ENCODE data around the gene RAB40A.
"Not testable (repeated sequence)": the region's sequence is repeated elsewhere in the genome, so short reads cannot be mapped to it uniquely, and the experiment has no call there.

Gene RAB40A

DNA sequence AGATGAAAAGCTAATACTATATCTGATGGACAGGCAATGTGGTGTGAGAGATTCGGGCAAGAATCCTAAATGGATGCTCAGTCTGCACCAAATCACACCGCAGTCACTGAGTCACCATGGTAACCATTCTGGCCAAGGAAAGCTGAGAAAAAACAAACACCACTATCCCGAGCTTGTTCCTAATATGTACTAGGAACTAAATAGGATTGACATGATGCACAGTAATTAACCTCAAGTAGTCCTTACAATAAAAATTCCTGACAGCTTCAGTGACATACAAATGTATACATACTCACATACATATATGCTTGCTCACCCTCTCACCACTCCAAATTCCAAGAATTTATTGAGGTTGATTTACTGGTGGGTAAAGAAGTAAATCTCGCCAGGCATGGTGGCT is 1.1 kb upstream of the RAB40A start:
- no peak for DNase-seq

DNA sequence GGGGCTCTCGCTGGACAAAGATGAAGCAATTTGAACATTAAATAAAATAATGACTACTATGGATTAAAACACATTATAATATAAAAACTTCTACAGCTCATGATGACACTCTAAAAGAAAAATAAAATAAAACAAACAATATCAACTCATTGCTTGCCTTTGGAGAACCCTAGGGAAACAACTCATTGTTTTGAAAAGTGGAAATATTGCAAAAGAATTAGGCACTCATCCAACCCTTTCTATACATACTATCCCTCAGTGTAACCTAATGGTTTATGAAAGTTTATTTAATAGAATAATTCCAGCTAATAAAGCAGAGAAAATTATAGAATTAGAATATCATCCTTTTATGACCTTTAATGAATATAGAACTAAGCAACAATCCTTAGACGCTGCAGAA is 718 bp downstream of the RAB40A start:
- no peak for DNase-seq

DNA sequence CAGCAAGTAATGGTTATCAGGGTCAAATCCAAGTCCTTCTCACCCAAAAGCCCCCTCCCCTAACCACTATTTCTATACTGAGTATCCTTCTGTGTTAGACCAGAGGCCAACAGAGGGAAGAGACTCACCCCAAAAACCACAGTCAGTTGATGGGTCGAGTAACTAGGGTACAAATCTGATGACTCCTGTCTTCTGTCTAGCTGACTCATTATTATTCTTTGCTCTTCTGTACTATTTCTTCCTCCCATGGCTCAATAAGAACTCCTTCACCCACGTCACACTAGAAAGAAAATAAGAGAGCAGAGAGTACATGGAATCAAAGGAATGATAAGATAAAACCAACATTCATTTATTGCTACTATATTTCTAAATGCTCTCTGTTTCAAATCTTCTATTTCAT is 2.0 kb downstream of the RAB40A start:
- DNase-seq: no peak

DNA sequence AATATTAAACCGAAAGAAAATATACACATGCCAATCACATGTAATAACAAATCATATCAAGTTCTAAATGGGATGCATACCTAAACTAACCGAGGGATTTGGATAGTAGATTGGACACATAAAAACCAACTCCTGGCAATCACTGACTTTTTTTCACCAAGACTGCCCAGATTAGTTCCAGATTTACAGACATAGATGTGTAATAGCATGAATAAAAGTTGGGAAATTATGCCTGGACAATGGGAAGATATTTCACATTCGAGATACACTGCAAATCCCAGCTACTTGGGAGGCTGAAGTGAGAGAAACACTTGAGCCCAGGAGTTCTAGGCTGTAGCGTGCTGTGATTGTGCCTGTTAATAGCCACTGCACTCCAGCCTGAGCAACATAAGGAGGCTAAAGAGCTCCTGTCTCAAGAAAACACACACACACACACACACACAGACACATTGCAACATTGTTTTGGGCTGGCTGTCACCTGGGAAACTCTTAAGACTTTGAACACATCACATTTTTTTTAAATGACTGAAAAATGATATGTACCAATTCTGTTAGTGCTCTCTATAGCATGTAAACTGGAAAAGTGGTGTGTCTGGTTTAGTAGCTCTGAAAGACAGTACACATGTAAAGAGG is 5.7 kb downstream of the RAB40A start:
- DNase-seq: no peak

DNA sequence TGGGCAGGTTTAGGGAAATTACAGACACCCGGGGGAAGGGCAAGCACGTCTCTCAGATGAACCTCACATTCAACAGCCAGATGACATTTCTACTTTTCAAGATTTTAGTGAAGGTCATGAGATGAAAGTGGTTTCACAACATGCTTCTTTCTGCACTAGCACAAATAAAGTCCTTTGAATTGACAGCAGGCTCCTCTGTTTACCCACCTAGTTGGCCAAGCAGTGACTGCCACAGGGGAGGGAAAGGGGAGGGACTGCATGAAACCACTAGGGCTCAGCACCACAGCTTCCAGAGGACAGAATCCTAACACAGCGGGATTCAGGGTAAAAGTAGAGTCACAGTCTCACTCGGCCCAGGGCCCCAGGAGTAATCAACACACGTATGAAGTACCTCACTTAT is 6.2 kb downstream of the RAB40A start:
- DNase-seq: no peak

DNA sequence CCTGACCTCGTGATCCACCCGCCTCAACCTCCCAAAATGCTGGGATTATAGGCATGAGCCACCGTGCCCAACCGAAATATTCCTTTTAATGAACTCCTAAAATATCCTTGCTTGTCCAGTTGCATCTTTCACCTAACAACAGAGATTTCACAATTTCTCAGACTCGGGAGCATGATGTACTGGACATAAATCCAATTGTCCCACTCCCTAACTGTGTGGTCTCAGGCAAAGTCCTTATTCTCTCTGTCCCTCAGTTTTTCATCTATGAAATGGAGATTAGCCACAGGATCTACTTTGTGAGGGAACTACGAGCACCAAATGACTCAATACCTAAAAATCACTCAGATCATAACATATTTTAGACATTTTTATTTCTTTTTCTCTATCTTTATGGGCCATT is 9.3 kb downstream of the RAB40A start:
- DNase-seq: no peak

DNA sequence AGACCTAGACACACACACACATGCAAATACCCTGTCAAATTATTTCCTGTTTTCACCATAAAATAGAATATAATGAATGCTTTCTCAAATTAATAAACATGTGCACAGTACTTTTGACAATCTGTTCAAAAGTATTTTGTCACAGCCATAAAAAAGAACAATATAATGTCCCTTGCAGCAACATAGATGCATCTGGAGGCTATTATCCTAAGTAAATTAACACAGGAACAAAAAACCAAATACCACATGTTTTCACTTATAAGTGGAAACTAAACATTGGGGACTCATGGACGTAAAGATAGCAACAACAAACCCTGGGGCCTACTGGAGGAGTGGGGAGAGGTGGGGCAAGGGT is 15.5 kb downstream of the RAB40A start:
- DNase-seq: no peak

DNA sequence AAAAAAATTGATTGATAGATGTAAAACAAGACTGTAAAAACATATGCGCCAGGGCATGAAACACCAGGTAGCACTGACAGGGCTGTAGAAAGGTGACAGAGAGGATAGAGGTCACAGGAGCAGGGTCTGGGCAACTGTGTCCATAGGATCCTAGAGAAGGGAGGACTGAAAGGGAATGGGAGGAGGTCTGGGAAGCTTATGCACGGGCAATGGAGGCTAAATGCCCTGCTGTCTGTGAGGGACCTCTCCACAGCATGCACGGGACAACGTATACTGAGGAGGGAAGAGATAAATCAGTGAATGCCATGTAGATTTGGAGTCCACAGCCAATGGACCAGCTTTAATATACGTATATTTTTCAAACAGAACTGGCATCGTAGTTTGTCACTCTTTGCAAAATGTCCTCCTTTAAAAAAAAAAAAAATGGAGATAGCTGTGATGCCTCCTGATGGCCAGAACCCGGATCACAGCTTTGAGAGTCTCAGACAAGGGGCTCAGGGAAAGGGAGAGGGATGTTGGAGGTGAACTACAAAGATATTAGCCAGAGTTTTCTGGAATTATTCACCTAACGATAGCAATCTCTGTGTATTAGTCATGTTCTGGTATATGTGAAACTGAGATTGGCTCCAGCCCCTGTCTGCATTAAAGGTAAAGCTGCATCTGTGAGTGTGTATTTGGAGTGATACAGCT is 16.0 kb downstream of the RAB40A start:
- no peak for DNase-seq

DNA sequence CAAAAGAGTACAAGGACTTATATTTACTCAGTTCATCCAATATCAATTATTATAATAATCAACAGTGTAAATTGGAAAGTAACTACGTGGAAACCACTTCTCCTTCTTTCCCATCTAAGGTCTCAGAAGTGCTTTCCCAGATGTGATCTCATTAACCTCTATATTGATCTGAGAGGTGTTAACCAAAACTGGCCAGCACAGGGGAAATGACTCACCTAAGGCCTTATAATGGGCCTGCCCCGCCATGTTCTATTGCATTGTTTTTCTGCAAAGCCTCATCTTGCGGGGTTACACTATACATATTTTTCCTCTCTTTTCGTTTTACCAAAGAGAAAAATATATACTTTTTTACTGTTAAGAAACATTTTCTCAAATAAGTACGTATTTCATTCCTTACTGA is 20.5 kb downstream of the RAB40A start:
- no peak for DNase-seq

DNA sequence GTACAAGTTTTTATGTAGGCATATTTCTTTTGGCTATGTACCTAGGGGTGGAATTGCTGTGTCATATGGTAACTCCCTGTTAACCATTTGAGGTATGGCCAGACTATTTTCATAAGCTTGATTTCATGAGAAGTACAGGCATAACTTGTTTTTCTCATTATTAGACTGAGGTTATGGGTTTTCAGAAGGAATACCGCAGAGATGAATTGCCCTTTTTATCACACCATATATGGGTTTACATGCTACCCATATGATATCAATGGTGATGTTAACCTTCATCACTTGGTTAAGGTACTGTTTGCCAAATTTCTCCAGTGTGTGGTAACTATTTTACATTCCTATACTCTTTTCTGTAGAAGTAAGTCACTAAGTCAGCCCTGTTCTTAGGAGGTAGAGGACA is 23.5 kb downstream of the RAB40A start:
- no peak for DNase-seq

DNA sequence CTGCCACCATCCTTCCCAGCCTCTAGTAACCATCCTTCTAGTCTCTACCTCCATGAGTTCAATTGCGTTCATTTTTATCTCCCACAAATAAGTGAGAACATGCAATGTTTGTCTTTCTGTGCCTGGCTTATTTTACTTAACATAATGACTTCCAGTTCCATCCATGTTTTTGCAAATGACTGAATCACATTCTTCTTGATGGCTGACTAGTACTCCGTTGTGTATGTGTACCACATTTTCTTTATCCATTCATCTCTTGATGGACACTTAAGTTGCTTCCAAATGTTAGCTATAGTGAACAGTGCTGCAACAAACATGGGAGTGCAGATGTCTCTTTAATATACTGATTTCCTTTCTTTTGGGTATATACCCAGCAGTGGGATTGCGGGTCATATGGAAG is 25.7 kb downstream of the RAB40A start:
- not testable (repeated sequence) for DNase-seq

DNA sequence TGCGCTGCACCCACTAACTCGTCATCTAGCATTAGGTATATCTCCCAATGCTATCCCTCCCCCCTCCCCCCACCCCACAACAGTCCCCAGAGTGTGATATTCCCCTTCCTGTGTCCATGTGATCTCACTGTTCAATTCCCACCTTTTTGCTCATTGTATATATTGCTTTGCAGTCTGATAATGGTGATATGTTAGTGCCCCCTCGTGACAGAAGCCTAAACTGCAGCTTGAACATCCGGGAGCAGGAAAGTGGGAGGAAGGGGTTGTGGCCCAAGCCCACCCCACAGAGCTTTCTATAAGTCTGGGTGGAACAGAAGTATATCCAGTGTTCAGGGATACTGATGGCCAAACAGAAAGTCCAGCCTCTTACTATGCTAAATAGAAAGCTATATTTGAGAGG is 29.6 kb downstream of the RAB40A start:
- not testable (repeated sequence) for DNase-seq

DNA sequence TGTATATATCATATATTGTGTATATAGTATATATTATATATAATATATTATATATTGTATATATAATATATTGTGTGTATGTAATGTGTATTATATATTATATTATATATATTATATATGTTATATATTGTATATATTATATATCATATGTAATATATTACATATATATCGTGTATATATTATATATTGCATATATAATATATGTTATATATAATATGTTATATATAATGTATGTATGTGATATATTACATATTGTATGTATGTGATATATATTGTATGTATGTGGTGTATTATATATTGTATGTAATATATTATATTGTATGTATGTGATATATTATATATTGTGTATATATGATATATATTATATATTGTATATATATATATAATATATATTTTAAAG is 30.5 kb downstream of the RAB40A start:
- DNase-seq: no peak

DNA sequence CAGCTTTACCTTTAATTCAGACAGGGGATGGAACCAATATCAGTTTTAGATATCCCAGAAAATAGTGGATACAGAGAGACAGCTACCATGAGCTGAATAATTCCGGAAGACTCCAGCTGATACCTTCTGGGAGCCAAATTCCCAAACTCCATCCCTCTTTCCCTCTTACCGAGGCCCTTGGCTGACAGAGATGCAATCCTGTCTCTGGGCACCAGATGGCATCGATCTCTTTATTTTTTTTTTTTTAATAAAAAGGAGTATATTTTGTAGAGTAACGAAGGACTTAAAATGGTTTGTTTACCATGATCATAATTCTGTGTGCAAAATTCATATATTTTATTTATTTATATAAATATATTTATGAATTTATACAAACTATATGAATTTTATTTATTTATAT is 31.0 kb downstream of the RAB40A start:
- DNase-seq: no peak

DNA sequence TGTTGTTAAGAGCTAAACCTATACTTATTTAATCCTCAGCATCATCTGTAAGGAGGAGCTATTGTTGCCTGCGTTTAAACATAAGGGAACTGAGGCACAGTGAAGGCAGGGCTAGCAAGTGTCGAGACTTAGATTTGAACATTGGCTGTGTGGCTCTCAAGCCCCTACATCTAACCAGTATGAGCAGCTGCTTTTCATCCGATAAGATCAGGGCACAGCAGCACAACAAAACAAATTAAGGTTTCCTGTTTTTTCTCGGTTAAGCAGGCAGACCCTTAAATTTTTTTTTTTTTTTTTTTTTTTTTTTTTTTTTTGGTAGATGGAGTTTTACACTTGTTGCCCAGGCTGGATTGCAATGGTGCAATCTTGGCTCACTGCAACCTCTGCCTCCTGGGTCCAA is 35.6 kb downstream of the RAB40A start:
- DNase-seq: no peak

DNA sequence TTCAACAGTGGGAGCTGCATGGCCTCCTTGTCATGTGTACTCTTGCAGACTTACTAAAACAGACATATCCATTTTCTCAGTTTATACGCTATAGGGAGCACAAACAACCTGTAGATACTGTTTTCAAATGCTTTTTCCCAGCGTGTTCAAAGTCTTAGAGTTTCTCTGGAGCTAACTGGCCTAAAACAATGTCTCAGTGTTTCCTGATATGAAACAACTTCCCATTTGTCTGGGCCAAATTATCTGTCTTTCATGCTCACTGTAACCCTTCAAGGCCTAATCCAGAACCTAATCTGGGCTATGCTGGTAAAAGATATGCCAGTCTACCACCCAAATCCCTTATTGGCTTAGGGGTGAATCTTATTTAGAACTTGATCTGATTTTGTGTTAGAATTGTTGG is 38.8 kb downstream of the RAB40A start:
- DNase-seq: no peak

DNA sequence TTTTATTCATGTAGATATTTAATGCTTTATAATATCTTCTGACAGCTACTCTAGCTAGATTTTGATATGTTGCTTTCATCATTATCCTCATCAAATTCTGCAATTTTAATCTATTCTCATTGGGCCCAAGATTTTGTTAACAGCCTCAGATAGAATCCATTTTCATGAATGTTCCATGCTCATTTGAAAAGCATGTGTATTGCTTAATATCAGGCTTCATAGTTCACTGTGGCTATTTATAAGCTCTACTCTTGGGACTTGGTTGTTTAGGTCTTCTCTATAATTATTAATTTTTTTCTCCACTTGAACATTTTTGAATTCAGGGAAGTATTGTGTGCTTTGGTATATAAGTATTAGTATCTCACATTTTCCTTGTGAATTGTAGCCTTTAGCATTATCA is 41.8 kb downstream of the RAB40A start:
- DNase-seq: no peak

DNA sequence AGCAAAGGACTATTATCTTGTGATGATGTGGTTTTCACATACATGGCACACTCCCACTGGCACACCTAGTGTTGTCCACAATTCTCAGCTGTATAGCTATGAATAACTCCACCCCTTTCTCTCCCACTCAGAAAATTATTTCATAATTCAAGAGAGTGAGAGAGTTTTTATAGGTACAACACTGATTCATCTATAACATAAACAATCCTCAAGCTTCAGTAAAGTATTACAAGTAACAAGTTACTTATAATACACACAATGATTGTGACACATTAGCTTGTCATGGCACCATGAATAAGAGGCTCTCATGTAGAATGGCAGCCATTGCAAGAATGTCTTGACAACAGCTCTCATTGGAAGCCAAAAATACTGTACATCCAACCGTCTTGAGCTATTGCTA is 43.9 kb downstream of the RAB40A start:
- no peak for DNase-seq

DNA sequence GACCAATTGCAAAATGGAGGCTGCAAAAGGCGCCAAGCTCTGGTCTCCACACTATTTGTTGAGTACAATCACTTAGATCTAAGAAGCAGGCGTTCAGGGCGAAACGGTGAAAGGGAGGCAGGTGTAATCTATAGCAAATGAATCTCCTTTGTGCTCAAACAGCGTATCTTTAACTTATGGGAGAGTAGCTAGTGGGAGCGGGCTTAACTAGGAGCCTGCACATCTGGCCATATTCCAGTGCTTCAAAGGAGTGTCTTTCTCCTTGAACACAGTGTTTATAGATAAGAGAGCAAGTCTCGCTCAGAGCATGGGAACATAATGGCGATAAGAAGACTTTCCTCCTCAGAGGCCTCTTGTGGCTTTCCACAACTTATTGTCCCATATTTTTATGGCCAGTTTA is 49.3 kb downstream of the RAB40A start:
- not testable (repeated sequence) for DNase-seq

DNA sequence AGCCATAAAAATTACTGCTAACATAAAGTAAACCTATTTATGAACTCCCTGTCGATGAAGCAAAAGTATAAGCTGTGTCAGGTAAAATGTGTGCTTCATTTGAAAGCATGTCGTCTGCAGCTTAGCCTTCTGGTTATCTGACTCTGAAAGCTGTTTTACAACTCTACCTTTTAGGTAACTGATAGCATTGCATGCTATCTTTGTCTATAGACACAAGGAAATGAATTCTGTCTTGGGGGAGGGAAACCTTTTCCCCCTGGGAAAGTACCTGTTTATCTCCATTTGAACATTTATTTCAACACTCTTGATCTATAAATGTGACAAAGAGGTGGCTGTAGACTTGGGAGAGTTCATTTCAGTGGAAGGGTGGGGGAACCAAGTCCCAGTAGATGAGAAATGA is 51.4 kb downstream of the RAB40A start:
- no peak for DNase-seq

DNA sequence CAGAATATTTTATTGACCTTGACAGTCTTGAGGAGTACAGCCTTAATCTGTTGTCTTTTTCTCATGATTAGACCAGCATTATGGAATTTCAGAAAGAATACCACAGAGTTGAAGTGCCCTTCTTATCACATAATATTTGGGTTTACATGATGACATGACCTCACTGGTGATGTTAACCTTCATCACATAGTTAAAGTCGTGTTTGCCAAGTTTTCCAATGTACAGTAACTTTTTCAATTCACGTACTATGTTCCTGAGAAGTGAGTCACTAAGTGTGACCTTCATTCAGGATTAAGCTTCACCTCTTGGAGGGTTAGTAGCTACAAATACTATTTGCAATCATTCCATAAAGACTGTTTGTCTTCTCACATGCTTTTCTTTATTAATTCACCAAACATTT is 52.1 kb downstream of the RAB40A start:
- DNase-seq: no peak

DNA sequence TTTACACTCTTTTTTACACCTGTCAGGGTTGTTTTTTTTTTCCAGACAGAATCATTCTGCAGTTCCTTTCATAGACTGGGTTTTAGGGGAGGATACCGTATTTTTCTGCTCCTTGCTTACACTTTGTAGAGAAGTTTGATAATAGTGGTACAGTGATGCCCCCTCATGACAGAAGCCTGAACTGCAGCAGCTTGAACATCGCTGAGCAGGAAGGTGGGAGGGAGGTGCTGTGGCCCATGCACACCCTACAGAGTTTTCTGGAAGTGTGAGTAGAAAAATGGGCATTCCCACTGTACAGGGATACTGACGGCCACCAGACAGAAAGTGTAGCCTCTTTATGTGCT is 54.5 kb downstream of the RAB40A start:
- no peak for DNase-seq

DNA sequence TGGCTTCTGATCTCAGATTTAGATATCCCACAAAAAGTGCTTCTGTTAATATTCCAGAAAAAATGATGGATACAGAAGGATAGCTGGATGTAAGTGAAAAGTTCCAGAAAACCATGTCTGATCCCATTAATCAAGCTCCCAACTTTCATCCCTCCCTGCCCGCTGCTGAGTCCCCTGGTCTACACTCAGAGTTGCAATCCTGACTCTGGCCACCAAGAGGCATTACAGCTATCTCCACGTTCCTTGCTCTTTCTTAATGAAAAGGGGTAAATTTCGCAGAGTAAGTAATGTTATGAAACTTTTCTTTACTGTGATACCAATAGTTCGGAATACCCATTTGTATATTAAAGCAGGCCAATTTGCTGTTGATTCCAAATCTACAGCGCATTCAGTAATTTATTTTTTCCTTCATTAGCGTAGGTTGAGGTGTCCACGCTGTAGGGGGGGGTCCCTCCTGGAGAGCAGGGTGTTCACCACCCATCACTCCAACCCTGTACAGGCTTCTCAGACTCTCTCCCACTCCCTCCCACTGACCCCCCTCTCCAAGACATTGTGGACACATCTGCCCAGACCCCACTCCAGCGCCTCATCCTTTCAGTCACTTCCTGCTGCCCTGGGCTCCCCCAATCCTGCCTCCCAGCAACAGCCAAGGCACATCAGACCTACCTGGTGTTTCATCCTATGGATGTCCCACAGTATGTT is 55.1 kb downstream of the RAB40A start:
- no peak for DNase-seq

DNA sequence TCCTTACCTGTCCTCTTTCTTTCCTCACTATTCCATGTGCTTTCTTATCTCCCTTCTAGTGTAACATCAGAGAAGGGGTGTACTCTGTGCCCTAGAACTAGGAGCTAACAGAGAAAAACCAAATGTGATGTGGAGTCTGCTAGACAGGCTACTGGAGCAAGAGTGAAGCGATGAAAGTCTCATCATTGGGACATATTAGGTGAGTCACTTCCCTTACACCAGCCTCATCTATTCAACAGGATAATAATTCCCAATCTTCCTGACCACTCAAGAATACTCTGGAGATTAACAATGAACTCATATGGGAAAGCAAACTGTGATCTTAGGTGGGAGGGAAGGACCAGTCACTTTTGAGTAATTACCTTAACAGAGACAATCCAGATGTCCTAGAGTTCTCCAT is 58.1 kb downstream of the RAB40A start:
- no peak for DNase-seq

Measured in SIG-M5 (cell line).